HG03432 (cell line): ENCODE measurements around the gene GABRR2.
A peak's percentile ranks its signal among the peaks of the same experiment; 100 is the strongest.
"Not testable (repeated sequence)": the region's sequence is repeated elsewhere in the genome, so short reads cannot be mapped to it uniquely, and the experiment has no call there.

ENCODE experiments used
- ATAC-seq: cut with Tn5 transposase; IDR thresholded peaks from one replicate; pipeline ENCODE4 v1.9.1; 2021; ENCODE audit warnings: mild to moderate bottlenecking, moderate library complexity; ENCODE audit not compliant: unreplicated experiment

The GABRR2 gene

DNA sequence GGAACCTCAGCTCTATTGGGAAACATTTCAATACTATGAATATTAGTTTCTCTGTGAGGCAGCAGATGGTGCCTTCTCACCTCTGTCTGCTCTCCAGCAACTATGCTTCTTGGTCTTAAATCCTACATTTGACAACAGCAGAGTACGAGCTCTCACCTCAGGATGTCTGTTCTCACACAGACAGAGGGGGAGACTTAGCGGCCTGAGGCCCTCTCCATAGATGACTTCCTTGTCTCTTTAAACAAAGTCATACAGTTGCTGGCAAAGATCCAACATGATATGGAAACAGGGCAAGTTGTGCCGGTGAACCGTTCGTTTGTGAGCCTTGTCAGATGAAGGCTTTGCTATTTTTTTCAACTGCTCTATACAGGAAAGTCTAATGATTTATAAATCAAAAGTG, 54.3 kb downstream of the GABRR2 start:
- ATAC-seq, result no peak

DNA sequence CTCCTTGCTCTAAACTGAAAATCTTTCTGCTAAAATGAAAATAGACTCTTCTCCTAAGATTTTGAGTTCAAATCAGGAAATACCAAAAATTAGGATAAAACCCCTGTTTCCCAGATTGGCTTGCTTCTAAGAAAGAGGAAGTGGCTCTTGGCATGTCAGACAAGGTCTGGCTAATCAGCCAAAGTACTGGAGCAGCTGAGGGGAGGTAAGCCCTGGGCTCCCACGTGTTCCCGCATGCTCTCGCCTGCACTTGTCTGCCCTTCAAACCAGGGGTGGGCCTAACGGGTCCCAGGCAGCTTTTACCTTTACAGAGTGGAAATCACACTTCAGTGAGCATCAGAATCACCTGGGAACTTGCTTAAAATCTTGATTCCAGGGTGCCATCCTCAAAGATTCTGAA, 54.8 kb downstream of the GABRR2 start:
- ATAC-seq, result peak; percentile 50

- ATAC-seq, result peak; percentile 84
Measured at GRCh38 chr6:89258912-89259311, 56.2 kb downstream of the GABRR2 start.

GRCh38 chr6:89257781-89258180, 57.3 kb downstream of the GABRR2 start:
- ATAC-seq, result no peak

DNA sequence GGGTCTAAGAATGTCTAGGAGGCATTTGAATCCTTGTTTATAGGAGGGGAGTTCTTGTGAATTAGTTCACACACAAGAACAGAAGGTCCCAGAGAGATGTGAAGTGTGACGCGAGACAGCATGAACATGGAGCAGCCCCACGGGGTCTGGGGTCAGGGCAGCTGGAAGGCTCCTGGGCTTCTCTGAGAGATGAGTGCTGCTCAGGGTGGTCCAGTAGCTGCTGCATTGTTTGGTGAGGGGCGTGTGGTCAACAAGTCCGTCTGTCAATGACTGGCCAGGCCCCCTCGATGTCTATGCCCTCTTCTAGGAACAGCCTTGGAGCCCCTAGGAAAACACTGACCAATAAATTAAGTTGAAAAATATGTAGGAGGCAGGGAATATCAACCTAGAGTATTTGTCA, 57.8 kb downstream of the GABRR2 start:
- ATAC-seq, result no peak

GRCh38 chr6:89255417-89255816, 59.7 kb downstream of the GABRR2 start:
- no peak for ATAC-seq

DNA sequence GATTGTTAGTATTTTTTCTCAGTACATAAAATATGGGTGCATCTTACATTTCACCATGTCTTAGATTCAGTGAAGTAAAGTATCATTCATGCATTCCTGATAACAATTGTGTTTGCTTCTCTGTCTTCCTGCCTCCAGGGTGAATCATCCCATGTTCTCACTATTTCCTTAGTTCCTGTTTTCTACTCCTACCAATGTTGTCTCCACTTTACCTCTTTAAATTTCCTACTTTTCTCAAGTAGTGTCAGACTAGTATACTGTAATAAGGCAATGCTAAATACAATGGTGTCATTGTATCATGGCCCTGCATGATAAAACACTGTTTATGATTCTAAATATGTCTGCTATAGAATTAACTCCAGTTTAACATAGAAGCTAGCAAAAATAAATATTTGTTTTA, 60.5 kb downstream of the GABRR2 start:
- no peak for ATAC-seq

GRCh38 chr6:89252907-89253306, 62.2 kb downstream of the GABRR2 start:
- ATAC-seq, result no peak

GRCh38 chr6:89251976-89252375, 63.1 kb downstream of the GABRR2 start:
- ATAC-seq, result no peak

DNA sequence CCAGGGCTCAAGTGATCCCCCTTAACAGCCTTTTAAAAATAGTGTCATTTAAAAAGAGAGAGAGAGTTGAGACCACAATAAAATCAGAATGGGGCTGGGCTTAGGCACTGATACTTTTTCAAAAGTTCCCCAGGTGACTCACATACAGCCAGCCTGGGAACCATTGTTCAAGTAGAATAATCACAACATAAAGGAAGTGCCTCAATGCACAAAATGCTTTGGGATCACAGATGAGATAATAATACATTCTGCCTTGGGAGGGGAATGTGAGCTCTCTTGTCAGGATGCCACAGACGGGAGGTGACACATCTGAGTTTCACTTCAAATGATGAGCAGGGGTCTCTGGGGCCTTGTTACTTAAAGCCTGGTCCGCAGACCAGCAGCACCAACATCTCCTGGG, 63.9 kb downstream of the GABRR2 start:
- no peak for ATAC-seq

- ATAC-seq, result no peak
Measured at GRCh38 chr6:89250239-89250638, 64.9 kb downstream of the GABRR2 start.

GRCh38 chr6:89244241-89244985, 70.7 kb downstream of the GABRR2 start:
- peak; percentile 55 for ATAC-seq

DNA sequence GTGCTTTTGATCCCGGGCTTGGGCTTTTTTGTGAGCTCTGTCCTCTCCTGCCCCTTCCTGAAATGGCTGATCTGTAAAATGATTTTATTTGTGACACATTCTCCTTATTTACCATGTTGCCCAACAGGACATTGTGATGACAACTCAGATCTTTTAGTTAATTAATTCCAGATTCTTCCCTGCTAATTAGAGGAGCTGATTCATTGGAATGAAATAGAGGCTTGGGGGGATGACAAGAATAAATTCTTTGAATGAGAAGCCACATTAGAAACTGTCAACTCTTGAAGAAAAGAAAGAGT, 71.8 kb downstream of the GABRR2 start:
- no peak for ATAC-seq

GRCh38 chr6:89242574-89243330, 72.3 kb downstream of the GABRR2 start:
- no peak for ATAC-seq

DNA sequence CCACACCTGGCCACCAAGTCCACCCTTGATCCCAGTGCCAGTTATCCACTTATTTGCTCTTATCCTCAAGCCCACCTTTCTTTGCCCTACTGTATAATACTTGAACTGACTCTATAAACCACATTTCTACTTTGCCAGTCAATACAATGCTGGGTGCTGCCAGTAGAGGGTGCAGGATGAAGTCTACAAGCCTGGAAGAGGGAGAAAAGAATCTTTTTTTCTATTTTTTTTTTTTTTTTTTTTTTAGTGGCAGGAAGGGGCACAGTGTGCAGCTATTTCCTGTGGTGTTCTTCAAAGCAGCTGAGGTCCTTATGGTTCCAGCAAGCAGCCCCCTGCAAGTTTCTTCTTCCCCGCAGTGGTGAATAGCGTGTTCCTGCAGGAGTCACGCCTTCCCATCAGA, 75.8 kb downstream of the GABRR2 start:
- ATAC-seq, result no peak

GRCh38 chr6:89237158-89237557, 77.9 kb downstream of the GABRR2 start:
- ATAC-seq, result no peak

DNA sequence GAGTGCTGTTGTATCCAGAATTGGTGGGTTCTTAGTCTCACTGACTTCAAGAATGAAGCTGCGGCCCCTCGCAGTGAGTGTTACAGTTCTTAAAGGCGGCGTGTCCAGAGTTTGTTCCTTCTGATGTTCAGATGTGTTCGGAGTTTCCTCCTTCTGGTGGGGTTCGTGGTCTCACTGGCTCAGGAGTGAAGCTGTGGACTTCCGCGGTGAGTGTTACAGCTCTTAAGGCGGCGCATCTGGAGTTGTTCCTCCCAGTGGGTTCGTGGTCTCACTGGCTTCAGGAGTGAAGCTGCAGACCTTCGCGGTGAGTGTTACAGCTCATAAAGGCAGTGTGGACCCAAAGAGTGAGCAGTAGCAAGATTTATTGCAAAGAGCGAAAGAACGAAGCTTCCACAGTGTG, 81.5 kb downstream of the GABRR2 start:
- ATAC-seq, result not testable (repeated sequence)

- no peak for ATAC-seq
Measured at GRCh38 chr6:89222712-89223039, 92.4 kb downstream of the GABRR2 start.

DNA sequence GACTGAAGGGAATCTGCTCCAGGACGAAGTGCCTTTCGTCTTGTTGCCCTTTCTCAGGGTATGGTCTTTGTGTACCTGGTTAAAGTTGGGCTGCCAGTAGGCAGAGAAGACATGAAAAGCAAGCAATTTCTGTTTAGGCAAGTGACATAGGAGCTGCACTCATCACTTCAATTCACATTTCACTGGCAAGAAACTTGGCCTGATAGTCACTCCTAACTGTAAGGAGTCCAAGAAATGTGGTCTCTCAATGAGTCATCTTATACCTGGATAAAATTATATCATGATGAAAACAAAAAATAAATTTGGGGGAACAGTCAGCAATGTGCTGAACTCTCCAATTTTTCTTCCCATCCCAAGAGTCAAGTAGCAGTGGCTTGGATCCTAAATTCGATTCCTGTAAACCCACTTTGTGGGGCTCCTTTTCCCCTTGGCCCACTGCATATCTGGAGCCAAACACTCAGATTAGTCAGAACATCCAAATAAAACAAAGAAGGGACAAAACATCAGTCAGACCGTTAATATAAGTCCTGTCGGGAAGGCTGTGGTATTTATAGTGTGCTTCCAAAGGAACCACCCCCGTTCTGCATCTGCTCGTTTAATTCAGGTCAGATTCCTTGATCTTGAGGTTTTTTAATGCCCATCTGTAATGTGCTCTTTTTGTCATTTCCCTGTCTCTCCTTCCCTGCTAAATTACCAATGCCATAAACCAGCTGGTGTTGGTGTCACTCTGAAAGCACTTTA, 93.0 kb downstream of the GABRR2 start:
- ATAC-seq, result no peak

DNA sequence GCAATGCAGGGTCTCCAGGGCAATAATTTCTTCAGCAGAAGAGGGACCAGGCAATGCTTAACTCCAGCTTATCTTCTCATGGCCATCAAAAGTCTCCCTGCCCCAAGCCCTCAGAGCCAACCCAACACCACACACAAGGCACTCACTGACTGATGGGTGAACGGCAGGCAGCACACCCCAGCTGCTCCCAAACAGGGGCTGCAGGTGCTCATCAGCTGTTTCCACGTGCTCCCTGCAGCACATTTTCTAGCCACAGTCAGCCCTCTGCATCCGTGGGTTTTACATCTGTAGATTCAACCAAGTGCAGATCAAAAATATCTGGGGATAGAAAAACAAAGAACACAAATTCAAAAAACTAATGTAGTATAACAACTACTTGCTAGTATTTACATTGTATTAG, 94.0 kb downstream of the GABRR2 start:
- ATAC-seq, result no peak

DNA sequence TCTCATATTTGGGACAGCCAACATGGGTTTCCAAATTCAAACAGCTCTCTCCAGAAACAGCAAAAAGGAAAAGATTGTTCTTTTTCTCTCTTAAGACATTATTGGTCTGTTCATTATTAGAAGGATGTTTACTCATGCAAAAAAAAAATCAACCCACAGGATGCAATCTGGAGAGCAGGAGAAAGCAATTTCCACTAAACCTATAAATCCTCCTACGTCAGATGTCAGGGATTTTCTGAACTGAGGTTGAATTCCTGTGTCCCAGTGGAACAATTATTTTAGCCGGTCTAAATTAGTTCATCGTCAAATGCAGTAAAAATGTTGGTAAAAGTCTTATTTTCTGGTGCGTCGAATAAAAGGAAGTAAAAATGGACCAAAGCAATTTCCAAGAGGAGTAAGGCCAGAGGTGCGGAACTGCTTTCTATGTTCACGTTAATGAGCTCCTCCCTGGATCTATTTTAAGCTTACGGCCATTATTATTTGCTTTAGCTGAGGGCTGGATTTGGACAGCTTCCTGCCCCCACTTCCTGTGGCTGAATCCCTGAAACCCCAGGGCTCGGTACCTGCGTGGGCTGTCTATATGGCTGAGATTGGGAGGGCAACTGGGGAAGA, 97.7 kb downstream of the GABRR2 start, which contains the start of gene GABRR1:
Gene GABRR1, minus strand, starts transcription at position 60 of the 612 bp plus-strand sequence. Its CDS starts 36 bp downstream, at position 24.
- no peak for ATAC-seq

DNA sequence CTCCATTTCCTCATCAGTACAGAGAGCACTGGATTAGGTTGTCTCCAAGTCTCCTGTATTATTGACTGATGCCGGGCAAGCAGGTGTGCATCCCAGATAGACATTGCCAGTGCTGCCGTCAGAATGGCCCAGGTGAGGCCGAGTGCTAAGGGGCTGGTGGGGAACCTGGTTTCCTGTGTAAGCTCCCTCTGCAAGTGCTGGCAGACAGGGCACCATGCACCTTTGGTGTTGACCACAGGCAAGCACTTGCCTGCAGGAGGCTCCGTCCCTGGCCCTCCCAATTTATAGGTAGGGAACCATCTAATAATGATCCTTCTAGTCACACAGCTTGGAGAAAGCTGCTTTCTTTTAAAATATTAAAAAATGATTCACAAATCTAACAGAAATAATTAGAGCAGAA, 98.7 kb downstream of the GABRR2 start:
- no peak for ATAC-seq
